A673 (cell line): ENCODE results near the gene NDUFB2. TPM values are rescaled to one million over a fixed set of nuclear protein-coding genes. Genes with fewer than 3 reads are reported as not detected.

Experiments used
- BruUV-seq: library from RNA; stranded (reverse); fragments of 400-500 nt; replicated peaks from 2 replicates; lab custom pipeline; 2021; lab: Mats Ljungman, UMichigan
- CTCF ChIA-PET: fragments of 300-600 bp; sonication (Branson Sonifier 250); formaldehyde crosslinking; loops from one replicate; lab custom pipeline; 2022; ENCODE audit warnings: antibody characterized with exemption; lab: Charles Lee
- POLR2A ChIA-PET: fragments of 300-600 bp; sonication (Branson Sonifier 250); formaldehyde crosslinking; loops from one replicate; lab custom pipeline; 2022; ENCODE audit warnings: antibody characterized with exemption; ENCODE audit not compliant: low non-redundant PET; lab: Charles Lee
- DNase-seq: peaks from one replicate; pipeline ENCODE4 v3.0.0-alpha.2; 2015; ENCODE audit warnings: low spot score
- H3K27ac ChIP-seq: fragments of 200-600 bp; sonication (generic); 2 replicates; pipeline ENCODE4 v1.5.1; 2016; ENCODE audit warnings: mixed run types, low read depth, mild to moderate bottlenecking, mixed read lengths, antibody characterized with exemption, low read length; ENCODE audit not compliant: poor library complexity, severe bottlenecking
- H3K27me3 ChIP-seq: fragments of 200-600 bp; sonication (generic); replicated peaks from 2 replicates; pipeline ENCODE4 v1.6.1; 2017; ENCODE audit warnings: mixed run types, low read depth, mild to moderate bottlenecking, mixed read lengths, antibody characterized with exemption, low read length; ENCODE audit not compliant: insufficient read depth, poor library complexity
- H3K36me3 ChIP-seq: fragments of 200-600 bp; sonication (generic); 2 replicates; pipeline ENCODE4 v1.6.1; 2016; ENCODE audit warnings: mixed run types, mild to moderate bottlenecking, mixed read lengths, antibody characterized with exemption, low read length; ENCODE audit not compliant: insufficient read depth, poor library complexity, severe bottlenecking
- H3K4me1 ChIP-seq: fragments of 200-600 bp; sonication (generic); 2 replicates; pipeline ENCODE4 v1.6.1; 2017; ENCODE audit warnings: mixed run types, mild to moderate bottlenecking, mixed read lengths, antibody characterized with exemption, low read length; ENCODE audit not compliant: insufficient read depth, poor library complexity, severe bottlenecking
- H3K4me3 ChIP-seq: fragments of 200-600 bp; sonication (generic); 2 replicates; pipeline ENCODE4 v1.5.1; 2016; ENCODE audit warnings: low read depth, mixed run types, mild to moderate bottlenecking, mixed read lengths, low read length; ENCODE audit not compliant: poor library complexity, severe bottlenecking
- H3K9me3 ChIP-seq: fragments of 200-600 bp; sonication (generic); 2 replicates; pipeline ENCODE4 v1.6.1; 2016; ENCODE audit warnings: mixed run types, low read depth, mild to moderate bottlenecking, mixed read lengths, antibody characterized with exemption, low read length; ENCODE audit not compliant: poor library complexity, severe bottlenecking
- CTCF ChIP-seq: fragments of 300-800, 200-600 bp; sonication (generic); conservative IDR thresholded peaks from 2 replicates; pipeline ENCODE4 v1.5.1; 2017; ENCODE audit warnings: low read depth, mild to moderate bottlenecking, antibody characterized with exemption, low read length, moderate library complexity, mixed read lengths
- EZH2 ChIP-seq: fragments of 200-600 bp; sonication (generic); IDR thresholded peaks from 2 replicates; pipeline ENCODE4 v1.6.1; 2017; ENCODE audit warnings: borderline replicate concordance, low read depth, mild to moderate bottlenecking, mixed read lengths, antibody characterized with exemption, low read length; ENCODE audit not compliant: poor library complexity, severe bottlenecking
- intact Hi-C: fragments of 100-400 bp; cut with micrococcal nuclease; formaldehyde crosslinking; loops from one replicate; pipeline ENCODE4 v1.10.0; 2022; ENCODE audit not compliant: unreplicated experiment
- total RNA-seq: library from RNA; stranded (reverse); gene quantifications from 2 replicates; pipeline ENCODE4 v1.2.3, GENCODE V29; 2021

NDUFB2 gene
- total RNA-seq, 1 experiment from 2014 or later, result 192 TPM

- TF ChIP-seq EZH2, result no peak
- TF ChIP-seq CTCF, result no peak
- POLR2A ChIA-PET, result no interaction called here
- H3K36me3 ChIP-seq, result no peaks in the 10 kb centered on the region
- BruUV-seq, result no TSS peak
- no peak overlapping the region for H3K4me3 ChIP-seq
- H3K4me1 ChIP-seq, result no peaks in the 10 kb centered on the region
- CTCF ChIA-PET, result no interaction called here
- no peaks in the 10 kb centered on the region for H3K27me3 ChIP-seq
- intact Hi-C loops, result no loop called here
- no peak for DNase-seq
- no peak overlapping the region for H3K27ac ChIP-seq
- H3K9me3 ChIP-seq, result no peaks in the 10 kb centered on the region
These were observed 58.0 kb downstream of the NDUFB2 start for GRCh38 chr7:140754506-140754905.

Other genes starting within 250 kb of the NDUFB2 start
- 51.1 and 57.6 TPM in 2 replicates for gene MKRN1, start 217.2 kb upstream of the NDUFB2 start, total RNA-seq
- 0.49 and 0.87 TPM in 2 replicates for gene DENND2A, start 55.9 kb upstream of the NDUFB2 start, total RNA-seq
- gene ADCK2, start 23.8 kb upstream of the NDUFB2 start, total RNA-seq, result 7.5 and 12.3 TPM in 2 replicates
- gene BRAF, start 228.2 kb downstream of the NDUFB2 start, total RNA-seq, result 31.4 and 31.8 TPM in 2 replicates